Hepatocyte (in vitro differentiated cells): ENCODE measurements around the gene INTS2.

ENCODE experiments used
- CTCF ChIP-seq: fragments of 200-600 bp; sonication (generic); IDR thresholded peaks from 2 replicates; pipeline ENCODE4 v1.5.1; 2016; ENCODE audit warnings: antibody characterized with exemption, mild to moderate bottlenecking; ENCODE audit not compliant: poor library complexity
- EZH2 ChIP-seq: fragments of 200-600 bp; sonication (generic); IDR thresholded peaks from 2 replicates; pipeline ENCODE4 v1.6.1; 2016; ENCODE audit warnings: antibody characterized with exemption, mild to moderate bottlenecking, borderline replicate concordance

GRCh38 chr17:61816538-61816937, 111.2 kb downstream of the INTS2 start:
- TF ChIP-seq CTCF (no peak), EZH2 (no peak)
